Stimulated activated CD8-positive, alpha-beta memory T cell treated with anti-CD3 and anti-CD28 coated beads, Interleukin-12 subunit alpha, Interleukin-12 subunit beta, amount 100 ng/mL, for 1 hour (primary cell): ENCODE data around the gene KCNMB2.

Source experiments
- DNase-seq: peaks from one replicate; pipeline ENCODE4 v3.0.0-alpha.2; 2020; ENCODE audit warnings: low read depth

The KCNMB2 gene

GRCh38 chr3:178754852-178755510 is 218.7 kb downstream of the KCNMB2 start:
- DNase-seq = no peak

GRCh38 chr3:178761024-178761423 is 224.8 kb downstream of the KCNMB2 start:
- no peak for DNase-seq

GRCh38 chr3:178761461-178761860 is 225.2 kb downstream of the KCNMB2 start:
- no peak for DNase-seq

DNA sequence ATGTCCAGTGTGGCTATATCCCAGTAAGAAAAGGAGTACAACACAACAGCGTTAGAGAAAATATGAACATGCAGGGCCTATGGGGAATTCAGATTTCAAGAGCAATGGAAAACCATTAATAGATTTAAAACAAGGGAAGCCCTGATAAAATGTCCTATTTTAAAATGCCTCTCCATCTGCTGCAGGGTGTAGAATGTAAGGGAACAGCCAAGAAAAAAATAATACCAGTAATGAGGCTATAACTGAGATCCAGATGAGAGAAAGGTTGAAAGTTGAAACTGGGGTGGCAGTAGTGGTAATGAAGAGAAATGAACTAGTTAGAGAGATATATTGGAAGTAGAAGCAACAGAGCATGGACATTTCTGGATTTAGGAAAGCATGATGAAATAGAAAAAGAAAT is 226.1 kb downstream of the KCNMB2 start:
- DNase-seq = no peak

DNA sequence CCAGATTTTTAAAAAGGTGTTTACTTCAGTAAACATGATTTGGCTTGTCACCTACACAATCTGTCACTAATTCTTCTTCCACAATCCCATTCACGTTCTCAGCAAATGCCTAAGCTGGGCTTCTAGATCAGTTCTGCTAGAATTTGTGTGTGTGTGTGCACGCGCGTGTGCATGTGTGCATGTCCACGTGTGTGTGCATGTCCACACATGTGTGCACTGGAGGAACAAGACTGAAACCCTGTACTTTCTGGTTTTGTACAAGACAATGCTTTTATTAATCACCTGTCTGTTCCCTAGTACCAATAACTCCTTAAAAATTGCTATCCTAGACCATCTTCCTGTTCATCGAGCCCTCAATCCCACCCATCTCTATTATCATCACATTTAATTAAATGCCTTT is 229.2 kb downstream of the KCNMB2 start:
- DNase-seq = no peak

GRCh38 chr3:178767581-178767980 is 231.3 kb downstream of the KCNMB2 start:
- no peak for DNase-seq

- no peak for DNase-seq
Measured at GRCh38 chr3:178768072-178768864, 232.0 kb downstream of the KCNMB2 start.

GRCh38 chr3:178771511-178771910 is 235.3 kb downstream of the KCNMB2 start:
- no peak for DNase-seq

GRCh38 chr3:178772746-178773145 is 236.5 kb downstream of the KCNMB2 start:
- DNase-seq = no peak

GRCh38 chr3:178773358-178773757 is 237.1 kb downstream of the KCNMB2 start:
- DNase-seq = no peak

DNA sequence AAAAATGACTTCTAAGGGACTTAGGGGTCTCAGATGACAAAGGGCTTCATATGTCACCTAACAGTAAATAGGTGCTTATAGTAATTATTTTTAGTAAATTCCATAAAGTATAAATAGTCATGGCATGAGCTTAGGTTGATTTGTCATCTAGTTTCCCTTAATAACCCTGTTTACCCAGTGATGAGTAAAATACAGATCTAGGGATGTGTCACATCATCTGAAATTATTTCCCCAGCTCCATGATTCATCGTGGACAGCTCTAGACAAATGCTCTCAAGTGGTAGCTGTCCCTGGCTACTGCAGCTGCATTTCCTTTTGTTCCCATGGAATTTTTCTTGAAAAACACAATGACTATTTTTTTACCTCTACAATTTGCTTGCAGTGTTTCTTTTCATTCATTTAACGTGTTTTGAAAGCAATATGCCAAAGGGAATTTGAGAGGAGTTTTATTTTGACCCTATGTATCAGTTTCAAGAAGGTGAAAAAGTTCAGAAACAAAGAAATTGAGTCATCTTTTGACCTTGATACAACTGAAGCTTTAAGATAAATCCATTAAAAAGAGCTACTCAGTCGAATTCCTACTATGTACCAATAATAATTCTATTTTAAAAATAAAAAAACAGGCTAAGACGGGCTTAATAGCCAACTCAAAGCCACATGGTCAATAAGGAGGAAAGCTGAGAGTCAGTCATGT is 241.6 kb downstream of the KCNMB2 start:
- DNase-seq = no peak

DNA sequence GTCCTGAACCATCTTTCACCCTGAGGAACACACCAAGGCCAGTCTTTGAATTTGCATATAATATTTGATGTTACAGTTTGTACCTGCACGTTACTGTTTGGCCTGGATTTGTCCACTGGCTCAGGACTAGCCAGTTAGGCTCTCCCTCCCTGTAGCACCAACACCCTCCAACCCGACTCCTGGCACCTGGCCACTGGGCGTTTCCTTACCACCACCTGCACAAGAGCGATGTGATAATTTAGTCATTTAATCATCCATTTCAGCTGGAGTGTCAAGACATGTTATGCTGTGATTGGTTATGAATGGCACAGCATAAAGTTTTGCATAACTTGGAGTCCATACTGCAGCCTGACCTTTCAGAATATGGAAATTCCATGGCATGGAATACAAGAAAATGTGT is 242.4 kb downstream of the KCNMB2 start:
- DNase-seq = no peak

DNA sequence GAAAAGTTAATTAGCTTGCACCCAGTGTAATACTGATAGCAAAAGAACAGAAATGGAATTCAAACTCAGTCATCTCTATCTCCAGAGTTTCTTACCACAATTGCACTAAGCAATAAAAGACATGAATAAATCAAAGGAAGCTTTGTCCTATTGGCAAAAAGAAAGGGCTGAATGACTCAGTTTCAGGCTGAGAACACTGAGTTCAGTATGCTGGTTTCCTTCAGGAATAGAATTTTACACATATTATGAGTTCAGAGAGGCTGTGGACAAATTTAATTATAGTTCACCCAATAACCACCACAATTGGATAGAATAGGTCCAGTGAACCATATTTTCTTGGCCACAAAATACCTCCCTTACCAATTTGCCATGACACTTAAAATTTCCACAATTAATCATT is 249.7 kb downstream of the KCNMB2 start:
- no peak for DNase-seq

- no peak for DNase-seq
Measured at GRCh38 chr3:178787960-178788359, 251.7 kb downstream of the KCNMB2 start.

- DNase-seq = no peak
Measured at GRCh38 chr3:178794711-178795110, 258.5 kb downstream of the KCNMB2 start.

GRCh38 chr3:178795349-178795748 is 259.1 kb downstream of the KCNMB2 start:
- no peak for DNase-seq

DNA sequence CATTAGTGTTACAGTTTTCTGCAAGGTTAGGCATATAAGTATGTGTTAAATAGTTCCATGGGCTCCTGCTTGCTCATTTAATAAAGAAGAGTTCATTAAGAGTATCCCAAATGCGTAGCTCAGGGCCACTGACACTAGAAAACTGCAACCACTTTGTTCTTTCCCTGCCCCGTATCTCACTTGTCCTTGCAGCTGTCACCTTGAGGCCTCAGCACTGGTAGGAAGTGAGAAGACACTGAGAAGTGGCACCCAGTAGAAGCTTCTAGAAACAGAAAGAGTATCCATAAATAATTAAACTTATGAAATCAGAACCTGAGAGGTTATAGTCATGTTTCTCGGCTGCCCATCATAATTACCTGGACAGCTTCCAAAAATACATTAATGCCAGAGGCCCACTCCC is 266.0 kb downstream of the KCNMB2 start:
- DNase-seq = no peak

- DNase-seq = no peak
Measured at GRCh38 chr3:178802993-178803693, 266.9 kb downstream of the KCNMB2 start.

DNA sequence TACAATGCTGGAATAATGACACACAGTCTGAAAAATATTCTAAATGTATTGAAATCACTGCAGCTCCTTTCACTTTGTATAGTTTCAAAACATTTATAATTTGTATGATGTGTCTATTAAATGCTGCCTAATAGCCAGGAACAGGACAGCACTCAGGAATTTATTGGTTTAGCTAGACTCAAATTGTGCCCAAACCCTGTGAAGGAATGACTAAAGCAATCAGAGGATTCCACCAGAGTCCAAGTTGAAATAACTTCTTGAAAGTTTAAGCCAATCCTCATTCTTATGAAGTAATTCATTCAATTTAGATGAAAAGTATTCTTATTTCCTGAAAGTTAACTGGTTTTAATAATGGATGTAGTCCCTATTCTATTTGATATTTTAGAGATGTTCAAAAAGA is 268.4 kb downstream of the KCNMB2 start:
- no peak for DNase-seq

- DNase-seq = no peak
Measured at GRCh38 chr3:178805741-178806140, 269.5 kb downstream of the KCNMB2 start.

- DNase-seq = no peak
Measured at GRCh38 chr3:178806651-178807050, 270.4 kb downstream of the KCNMB2 start.

GRCh38 chr3:178807694-178808093 is 271.5 kb downstream of the KCNMB2 start:
- DNase-seq = no peak

- no peak for DNase-seq
Measured at GRCh38 chr3:178808748-178809147, 272.5 kb downstream of the KCNMB2 start.
